Hepatocyte (in vitro differentiated cells): Measurements from ENCODE around the gene AGXT.

Experiments
- EZH2 ChIP-seq: fragments of 200-600 bp; sonication (generic); IDR thresholded peaks from 2 replicates; pipeline ENCODE4 v1.6.1; 2016; ENCODE audit warnings: antibody characterized with exemption, mild to moderate bottlenecking, borderline replicate concordance
- TF ChIP-seq, protein P1 (sequence below): fragments of 200-600 bp; sonication (generic); IDR thresholded peaks from 2 replicates; pipeline ENCODE4 v1.5.1; 2016; ENCODE audit warnings: antibody characterized with exemption, mild to moderate bottlenecking; ENCODE audit not compliant: poor library complexity

DNA sequence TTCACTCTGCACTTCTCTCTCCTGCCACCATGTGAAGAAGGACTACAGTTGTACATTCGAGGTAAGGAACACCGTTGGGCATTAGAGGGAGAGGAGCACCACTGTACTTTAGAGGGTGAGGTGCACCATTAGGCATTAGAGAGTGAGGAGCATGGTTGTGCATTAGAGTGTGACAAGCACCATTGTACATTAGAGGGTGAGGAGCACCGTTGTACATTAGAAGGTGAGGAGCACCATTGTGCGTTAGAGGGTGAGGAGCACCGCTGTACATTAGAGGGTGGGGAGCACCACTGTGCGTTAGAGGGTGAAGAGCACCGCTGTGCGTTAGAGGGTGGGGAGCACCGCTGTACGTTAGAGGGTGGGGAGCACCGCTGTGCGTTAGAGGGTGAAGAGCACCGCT, 20.8 kb upstream of the AGXT start:
- TF ChIP-seq, protein P1, sequence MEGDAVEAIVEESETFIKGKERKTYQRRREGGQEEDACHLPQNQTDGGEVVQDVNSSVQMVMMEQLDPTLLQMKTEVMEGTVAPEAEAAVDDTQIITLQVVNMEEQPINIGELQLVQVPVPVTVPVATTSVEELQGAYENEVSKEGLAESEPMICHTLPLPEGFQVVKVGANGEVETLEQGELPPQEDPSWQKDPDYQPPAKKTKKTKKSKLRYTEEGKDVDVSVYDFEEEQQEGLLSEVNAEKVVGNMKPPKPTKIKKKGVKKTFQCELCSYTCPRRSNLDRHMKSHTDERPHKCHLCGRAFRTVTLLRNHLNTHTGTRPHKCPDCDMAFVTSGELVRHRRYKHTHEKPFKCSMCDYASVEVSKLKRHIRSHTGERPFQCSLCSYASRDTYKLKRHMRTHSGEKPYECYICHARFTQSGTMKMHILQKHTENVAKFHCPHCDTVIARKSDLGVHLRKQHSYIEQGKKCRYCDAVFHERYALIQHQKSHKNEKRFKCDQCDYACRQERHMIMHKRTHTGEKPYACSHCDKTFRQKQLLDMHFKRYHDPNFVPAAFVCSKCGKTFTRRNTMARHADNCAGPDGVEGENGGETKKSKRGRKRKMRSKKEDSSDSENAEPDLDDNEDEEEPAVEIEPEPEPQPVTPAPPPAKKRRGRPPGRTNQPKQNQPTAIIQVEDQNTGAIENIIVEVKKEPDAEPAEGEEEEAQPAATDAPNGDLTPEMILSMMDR, result no peak
- no peak for TF ChIP-seq EZH2
